Skeletal muscle satellite cell (primary cell): Measurements from ENCODE around the gene PARD3.

Experiments
- H3K27me3 ChIP-seq: 2 replicates; pipeline ENCODE4 v1.7.0; 2013; ENCODE audit warnings: low read length; ENCODE audit not compliant: control insufficient read depth, insufficient read depth
- H3K36me3 ChIP-seq: 2 replicates; pipeline ENCODE4 v1.7.0; 2013; ENCODE audit warnings: mild to moderate bottlenecking, control low read depth, low read length; ENCODE audit not compliant: insufficient read depth
- H3K4me1 ChIP-seq: 2 replicates; pipeline ENCODE4 v1.7.0; 2013; ENCODE audit warnings: low read length; ENCODE audit not compliant: control insufficient read depth, insufficient read depth
- H3K4me2 ChIP-seq: 2 replicates; pipeline ENCODE4 v1.7.0; 2013; ENCODE audit warnings: mild to moderate bottlenecking, low read length
- H3K4me3 ChIP-seq: 2 replicates; pipeline ENCODE4 v1.7.0; 2013; ENCODE audit warnings: low read length
- H3K9ac ChIP-seq: 2 replicates; pipeline ENCODE4 v1.7.0; 2013; ENCODE audit warnings: mild to moderate bottlenecking, low read depth, low read length, moderate library complexity
- H3K9me3 ChIP-seq: replicated peaks from 2 replicates; pipeline ENCODE4 v1.7.0; 2013; ENCODE audit warnings: mild to moderate bottlenecking, control low read depth, low read length

Gene PARD3

DNA sequence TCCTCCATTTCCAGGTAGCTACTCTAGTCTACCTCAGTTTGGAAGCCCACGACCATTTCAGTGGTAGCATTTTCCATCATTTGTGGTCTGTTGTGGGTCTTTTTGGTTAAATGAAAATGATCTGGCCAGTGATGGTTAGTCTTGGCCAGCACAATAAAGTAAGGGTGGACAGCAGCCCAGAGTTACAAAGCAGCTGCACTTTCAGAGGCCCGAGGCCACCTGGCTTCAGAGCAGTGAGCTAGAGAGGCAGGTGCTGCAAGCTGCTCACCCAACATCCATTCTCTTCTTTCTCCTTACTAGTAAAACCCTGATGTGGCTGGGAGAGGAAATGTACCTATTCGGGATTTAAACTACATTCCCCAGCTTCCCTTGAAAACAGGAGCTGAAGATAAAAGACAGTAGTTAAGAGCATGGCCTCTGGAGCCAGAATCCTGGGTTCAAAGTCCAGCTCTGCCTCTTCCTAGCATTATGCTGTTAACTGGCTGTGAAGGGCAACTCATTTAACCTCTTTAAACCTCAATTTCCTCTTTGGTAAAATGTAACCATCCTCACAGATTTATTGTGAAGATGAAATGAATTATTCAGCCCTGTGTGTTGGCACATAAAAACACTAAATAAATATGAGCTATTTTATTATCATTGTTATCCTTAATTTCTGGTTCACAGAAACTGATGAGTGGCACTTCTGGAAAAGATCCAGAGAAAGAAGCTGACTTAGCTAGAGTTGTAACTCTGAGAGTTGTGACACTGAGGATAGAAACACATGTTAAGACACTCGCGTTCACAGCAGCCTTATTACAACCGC lies 517.4 kb downstream of the PARD3 start:
- Histone ChIP-seq H3K9me3 (no peaks in the 10 kb centered on the region), H3K4me3 (no peak overlapping the region), H3K27me3 (no peaks in the 10 kb centered on the region), H3K4me2 (no peak overlapping the region), H3K4me1 (peaks cover 43% of the 10 kb centered on the region), H3K9ac (no peak overlapping the region), H3K36me3 (no peaks in the 10 kb centered on the region)

DNA sequence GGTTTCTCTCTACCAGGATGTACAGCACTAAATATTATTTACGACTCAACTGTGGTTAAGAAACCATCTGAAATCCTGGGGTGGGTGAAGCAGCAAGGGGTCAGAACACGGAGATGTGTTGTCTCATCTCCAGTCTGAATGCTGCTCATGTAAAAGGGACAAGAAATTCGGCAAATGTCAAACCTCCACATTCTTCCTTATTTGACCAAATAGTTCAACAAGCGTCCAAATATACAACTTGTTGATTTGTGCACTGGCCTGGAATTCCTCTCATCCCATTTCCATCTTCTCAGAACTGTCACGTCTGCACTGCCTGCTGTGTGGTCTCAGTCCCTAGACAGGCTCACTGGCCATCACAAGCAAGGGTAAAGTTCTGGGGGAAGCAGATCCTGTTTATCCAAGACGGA lies 520.0 kb downstream of the PARD3 start:
- H3K4me2 ChIP-seq, result peak overlapping the region; percentile 5
- H3K9ac ChIP-seq, result no peak overlapping the region
- H3K36me3 ChIP-seq, result no peaks in the 10 kb centered on the region
- no peaks in the 10 kb centered on the region for H3K27me3 ChIP-seq
- no peak overlapping the region for H3K4me3 ChIP-seq
- no peaks in the 10 kb centered on the region for H3K9me3 ChIP-seq
- H3K4me1 ChIP-seq, result peaks cover 55% of the 10 kb centered on the region

DNA sequence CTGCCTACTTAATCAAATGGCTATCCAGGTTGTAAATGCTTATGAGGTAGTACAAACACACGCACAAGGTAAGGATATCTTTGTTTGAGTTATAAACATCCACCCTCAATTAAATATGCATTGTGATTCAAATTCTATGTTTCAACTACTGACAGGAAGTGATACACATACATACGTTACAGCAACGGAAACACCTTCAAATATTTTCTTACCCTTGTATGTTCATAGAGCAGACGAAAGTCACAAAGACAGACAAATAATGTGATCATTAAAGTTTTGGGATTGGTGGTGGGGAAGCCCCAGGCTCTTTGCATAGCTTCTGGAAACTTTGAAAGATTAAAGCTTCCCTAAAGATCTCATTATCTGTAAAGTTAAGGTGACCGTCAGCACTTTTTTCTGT lies 521.0 kb downstream of the PARD3 start:
- peaks cover 46% of the 10 kb centered on the region for H3K4me1 ChIP-seq
- H3K9ac ChIP-seq, result no peak overlapping the region
- H3K27me3 ChIP-seq, result no peaks in the 10 kb centered on the region
- no peak overlapping the region for H3K4me2 ChIP-seq
- H3K9me3 ChIP-seq, result no peaks in the 10 kb centered on the region
- no peak overlapping the region for H3K4me3 ChIP-seq
- H3K36me3 ChIP-seq, result no peaks in the 10 kb centered on the region

DNA sequence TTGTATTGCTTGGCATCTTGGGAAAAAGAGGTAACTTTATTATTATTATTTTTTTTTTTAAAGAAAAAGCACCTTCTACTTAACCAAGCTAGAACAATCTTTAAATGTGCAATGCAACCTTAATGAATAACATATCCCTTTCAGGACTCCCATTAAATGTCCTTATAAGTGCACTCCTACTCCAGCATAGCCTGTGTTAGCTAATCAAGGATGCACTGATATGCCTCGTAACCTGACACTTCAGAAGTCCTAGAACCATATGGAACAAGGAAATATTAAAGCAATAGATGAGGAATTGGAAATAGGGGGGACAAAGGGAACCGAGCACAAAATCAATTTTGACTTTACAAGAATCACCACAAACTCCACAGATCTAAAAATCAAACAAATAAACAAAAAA lies 522.4 kb downstream of the PARD3 start:
- no peaks in the 10 kb centered on the region for H3K27me3 ChIP-seq
- H3K9me3 ChIP-seq, result no peaks in the 10 kb centered on the region
- peaks cover 37% of the 10 kb centered on the region for H3K4me1 ChIP-seq
- no peaks in the 10 kb centered on the region for H3K36me3 ChIP-seq
- no peak overlapping the region for H3K4me2 ChIP-seq
- no peak overlapping the region for H3K4me3 ChIP-seq
- H3K9ac ChIP-seq, result no peak overlapping the region

DNA sequence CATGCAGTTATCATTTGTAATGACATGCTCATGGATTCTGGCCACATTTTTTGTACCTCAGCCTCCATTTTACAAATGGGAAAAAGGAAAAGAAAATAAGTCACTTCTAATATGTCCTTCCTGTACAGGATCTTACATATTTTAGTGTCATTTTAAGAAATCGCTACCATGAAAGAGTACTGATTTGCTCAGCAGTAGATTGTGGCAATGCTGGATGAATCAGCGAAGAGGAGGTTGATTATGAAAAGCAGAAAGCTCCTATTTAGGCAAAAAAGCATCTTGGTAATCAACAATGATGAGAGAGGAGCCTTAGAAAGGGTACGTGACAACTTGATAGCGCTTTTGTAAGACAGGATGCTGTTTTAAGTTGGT lies 522.9 kb downstream of the PARD3 start:
- no peaks in the 10 kb centered on the region for H3K27me3 ChIP-seq
- H3K4me2 ChIP-seq, result no peak overlapping the region
- H3K9me3 ChIP-seq, result no peaks in the 10 kb centered on the region
- no peaks in the 10 kb centered on the region for H3K36me3 ChIP-seq
- peaks cover 34% of the 10 kb centered on the region for H3K4me1 ChIP-seq
- no peak overlapping the region for H3K9ac ChIP-seq
- no peak overlapping the region for H3K4me3 ChIP-seq

DNA sequence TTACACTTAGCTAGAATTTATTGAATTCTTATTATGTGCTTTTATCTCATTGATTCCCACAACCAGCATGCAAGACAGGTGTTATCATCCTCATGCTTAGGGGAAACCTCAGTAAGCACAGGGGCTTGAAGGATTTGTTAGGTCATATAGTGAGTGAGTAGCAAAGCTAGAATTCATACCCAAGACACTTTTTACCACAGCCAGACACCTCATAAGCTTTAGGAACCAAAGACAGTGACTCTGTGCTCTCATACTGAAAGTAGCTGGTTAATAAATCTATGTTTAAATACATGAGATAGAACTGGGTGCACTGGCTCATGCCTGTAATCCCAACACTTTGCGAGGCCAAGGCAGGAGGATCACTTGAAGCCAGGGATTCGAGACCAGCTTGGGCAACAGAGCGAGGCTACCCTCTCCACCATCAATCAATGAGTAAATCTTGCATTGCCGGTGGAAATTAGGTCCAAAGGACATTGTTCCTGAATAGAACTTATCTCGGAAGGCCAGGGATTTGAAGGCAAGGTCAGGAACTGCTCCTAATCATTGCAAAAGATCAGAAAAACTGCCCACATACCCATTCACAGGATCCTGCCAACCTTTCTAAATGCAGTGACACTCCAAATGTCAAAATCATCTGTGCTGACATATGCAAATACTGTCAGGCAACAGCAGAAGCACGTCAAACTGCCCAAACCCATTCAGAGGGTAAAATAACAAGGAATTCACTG lies 523.5 kb downstream of the PARD3 start:
- no peaks in the 10 kb centered on the region for H3K9me3 ChIP-seq
- no peaks in the 10 kb centered on the region for H3K27me3 ChIP-seq
- peaks cover 36% of the 10 kb centered on the region for H3K4me1 ChIP-seq
- H3K9ac ChIP-seq, result no peak overlapping the region
- no peak overlapping the region for H3K4me2 ChIP-seq
- no peak overlapping the region for H3K4me3 ChIP-seq
- no peaks in the 10 kb centered on the region for H3K36me3 ChIP-seq

DNA sequence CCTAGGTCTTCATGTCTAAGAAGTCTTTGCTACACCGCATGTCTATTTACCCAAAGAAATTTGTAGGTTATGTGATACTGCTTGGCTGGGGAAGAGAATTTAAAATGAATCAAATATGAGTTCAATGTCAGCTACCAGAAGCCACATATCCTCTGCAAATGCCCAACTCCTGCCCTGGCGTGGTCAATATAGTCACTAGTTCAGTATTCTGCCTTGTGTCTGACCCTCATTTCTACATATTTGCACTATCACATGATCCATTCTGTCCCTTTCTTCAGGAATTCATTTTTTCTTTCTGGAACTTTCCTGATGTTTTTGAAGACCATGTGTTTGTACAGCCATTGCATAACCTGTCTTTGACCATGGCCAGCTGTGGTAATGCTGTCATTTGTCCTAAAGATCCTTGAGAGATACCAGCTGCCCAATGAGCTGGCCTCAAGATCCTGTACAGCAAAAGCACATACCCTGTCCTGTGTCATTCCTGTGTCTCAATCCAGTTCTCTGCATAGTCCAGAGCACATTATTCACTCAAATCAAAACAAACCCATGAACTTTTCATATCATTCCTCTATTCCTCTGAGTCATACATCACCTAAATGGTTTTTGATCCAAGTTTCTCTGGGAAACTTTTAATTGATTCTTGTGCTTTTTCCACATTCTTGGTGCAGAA lies 524.5 kb downstream of the PARD3 start:
- peaks cover 45% of the 10 kb centered on the region for H3K4me1 ChIP-seq
- peak overlapping the region; percentile 2 for H3K4me2 ChIP-seq
- no peaks in the 10 kb centered on the region for H3K27me3 ChIP-seq
- no peak overlapping the region for H3K9ac ChIP-seq
- no peaks in the 10 kb centered on the region for H3K36me3 ChIP-seq
- no peak overlapping the region for H3K4me3 ChIP-seq
- H3K9me3 ChIP-seq, result no peaks in the 10 kb centered on the region

DNA sequence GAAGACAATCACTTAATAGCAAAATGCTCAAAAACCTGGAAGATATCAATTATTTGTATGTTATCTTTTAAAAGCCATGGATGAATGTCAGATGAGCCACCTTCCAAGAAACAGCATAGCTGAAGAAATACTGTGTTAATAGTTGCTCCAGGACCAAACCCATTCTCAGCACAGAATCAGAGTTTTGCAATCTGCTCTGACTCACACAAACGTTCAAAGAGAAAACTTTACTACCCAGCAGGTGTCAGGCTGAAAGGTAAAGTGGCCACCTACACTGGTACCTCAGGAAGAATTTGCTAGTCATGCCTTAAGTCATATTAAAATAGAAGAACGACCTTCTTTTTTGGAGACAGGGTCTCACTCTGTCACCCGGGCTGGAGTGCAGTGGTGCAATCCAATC lies 526.5 kb downstream of the PARD3 start:
- Histone ChIP-seq H3K9me3 (no peaks in the 10 kb centered on the region), H3K4me1 (peaks cover 35% of the 10 kb centered on the region), H3K9ac (no peak overlapping the region), H3K4me2 (no peak overlapping the region), H3K4me3 (no peak overlapping the region), H3K27me3 (no peaks in the 10 kb centered on the region), H3K36me3 (no peaks in the 10 kb centered on the region)

DNA sequence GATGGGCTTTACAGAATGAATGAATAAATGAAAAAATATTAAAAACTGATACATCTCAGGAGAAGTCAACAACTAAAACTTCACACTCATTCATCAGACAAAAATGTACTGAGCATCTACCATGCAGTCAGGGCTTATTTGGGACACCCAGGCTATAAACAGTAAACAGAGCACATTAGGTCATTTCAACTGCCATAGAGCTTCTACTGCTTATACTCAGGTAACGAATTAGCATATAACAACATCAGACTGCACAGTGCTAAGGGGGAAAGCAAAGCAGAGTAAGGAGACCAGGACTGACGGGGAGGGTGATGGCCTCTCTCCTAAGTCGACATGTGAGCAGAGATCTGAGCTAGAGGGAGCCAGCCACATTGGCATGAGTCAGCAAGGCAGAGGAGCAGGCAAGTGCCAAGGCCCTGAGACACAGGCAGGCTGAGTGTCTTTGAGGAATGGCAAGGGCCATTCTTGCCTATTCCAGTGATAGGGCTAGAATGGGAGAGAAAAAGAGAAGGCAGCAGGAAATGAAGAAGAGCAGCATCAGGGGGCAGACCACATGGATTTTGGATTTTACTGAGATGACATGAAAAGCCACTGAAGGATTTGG lies 528.9 kb downstream of the PARD3 start:
- no peaks in the 10 kb centered on the region for H3K9me3 ChIP-seq
- H3K27me3 ChIP-seq, result no peaks in the 10 kb centered on the region
- H3K4me1 ChIP-seq, result peaks cover 49% of the 10 kb centered on the region
- H3K9ac ChIP-seq, result no peak overlapping the region
- no peaks in the 10 kb centered on the region for H3K36me3 ChIP-seq
- no peak overlapping the region for H3K4me3 ChIP-seq
- H3K4me2 ChIP-seq, result peak overlapping the region; percentile 0

DNA sequence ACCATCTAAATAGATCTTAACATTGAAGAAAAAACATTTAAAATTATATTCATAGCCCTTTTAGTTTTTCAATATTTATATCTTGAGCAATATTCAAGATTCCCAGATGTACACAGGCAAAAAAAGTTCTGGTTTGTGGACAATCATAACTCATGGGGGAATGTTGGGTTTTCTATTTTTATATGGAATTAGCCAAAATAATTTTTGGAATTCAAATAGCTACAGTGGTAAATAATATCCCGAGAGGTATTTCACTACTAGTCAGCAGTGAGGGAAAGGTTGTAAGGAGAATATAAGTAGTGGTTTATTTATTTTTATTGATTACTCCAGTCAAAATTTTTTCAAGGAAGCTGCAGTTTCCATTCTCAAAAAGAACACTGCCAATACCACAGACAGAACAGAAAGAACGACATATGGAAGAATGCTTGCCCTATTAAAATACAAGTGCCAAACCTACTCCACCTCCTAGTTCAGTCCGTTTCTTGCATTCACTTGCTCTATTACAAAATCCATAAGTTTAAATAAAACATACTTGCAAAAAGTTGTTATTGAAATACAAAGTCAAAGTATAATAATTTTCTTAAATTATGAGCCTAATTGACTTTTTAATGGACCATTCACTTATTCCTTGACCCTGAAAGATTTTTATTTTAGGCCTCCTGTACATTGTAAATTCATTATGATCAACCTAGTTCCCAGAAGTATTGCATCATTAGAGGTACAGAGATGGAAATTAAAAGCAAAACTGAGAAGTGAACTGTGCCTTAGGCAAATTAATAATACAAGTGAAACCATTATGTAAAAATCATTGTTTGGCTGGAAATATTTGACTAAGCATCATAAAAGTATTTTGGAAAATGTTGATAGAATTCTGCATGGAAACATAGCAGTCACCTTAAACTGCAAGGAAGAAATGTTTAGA lies 533.2 kb downstream of the PARD3 start:
- Histone ChIP-seq H3K4me2 (peak overlapping the region; percentile 24), H3K9me3 (no peaks in the 10 kb centered on the region), H3K4me3 (no peak overlapping the region), H3K36me3 (no peaks in the 10 kb centered on the region), H3K4me1 (peaks cover 53% of the 10 kb centered on the region), H3K9ac (peak overlapping the region; percentile 55), H3K27me3 (no peaks in the 10 kb centered on the region)
